Ovary (tissue), 9 donors: ENCODE data around the gene MCM3AP. TPM values are rescaled to one million over a fixed set of nuclear protein-coding genes. Genes with fewer than 3 reads are reported as not detected.
"Not testable (repeated sequence)": the region's sequence is repeated elsewhere in the genome, so short reads cannot be mapped to it uniquely, and the experiment has no call there.

Experiments
- DNase-seq, 5 donors: peaks; one replicate each; pipeline ENCODE4 v3.0.0-alpha.2; 2019 to 2020
- H3K27ac ChIP-seq, 2 donors: fragments of 200-600 bp; one replicate each; pipeline versions ENCODE4 v1.5.1 to v1.8.0; 2019 to 2022
- H3K27me3 ChIP-seq: fragments of 200-600 bp; one replicate; pipeline ENCODE4 v1.8.0; 2022
- H3K36me3 ChIP-seq: fragments of 200-600 bp; sonication (generic); one replicate; pipeline ENCODE4 v1.5.1; 2019
- H3K4me1 ChIP-seq: one replicate; pipeline ENCODE4 v1.8.1; 2013; ENCODE audit warnings: mild to moderate bottlenecking, moderate library complexity; ENCODE audit not compliant: insufficient read depth
- H3K4me3 ChIP-seq: fragments of 200-600 bp; sonication (generic); one replicate; pipeline ENCODE4 v1.5.1; 2017
- H3K9me3 ChIP-seq, 2 donors: fragments of 200-600 bp in 1 of 2; sonication (generic) in 1 of 2; one replicate each; pipeline versions ENCODE4 v1.5.1 to v1.8.1; 2013 to 2019; ENCODE audit warnings: mild to moderate bottlenecking in 1 of 2, moderate library complexity in 1 of 2
- CTCF ChIP-seq, 3 donors: fragments of 450-650 bp in 2 of 3; fragments of 200-600 bp in 1 of 3; IDR thresholded peaks; one replicate each; pipeline versions ENCODE4 v1.5.1 to v1.8.0; 2016 to 2022; ENCODE audit warnings: antibody characterized with exemption in 3 of 3, mild to moderate bottlenecking in 1 of 3
- EP300 ChIP-seq: sonication (generic); formaldehyde crosslinking; IDR thresholded peaks from one replicate; pipeline ENCODE4 v1.6.1; 2017; ENCODE audit warnings: antibody characterized with exemption
- POLR2A ChIP-seq: fragments of 450-650 bp; IDR thresholded peaks from one replicate; pipeline ENCODE4 v1.6.1; 2017; ENCODE audit warnings: antibody characterized with exemption, mild to moderate bottlenecking, moderate library complexity
- WGBS, 3 donors: extraction: QIAGEN DNeasy Blood & Tissue Kit in 1 of 3; methylation state at CpG; one replicate each; pipeline versions ENCODE4 v1.1.5 to v1.1.7; 2013 to 2017; 5-methylcytosine and 5-hydroxymethylcytosine counted together
- intact Hi-C, 4 donors: fragments of 100-400 bp; cut with DNase I; formaldehyde crosslinking; loops; one replicate each; pipeline versions ENCODE4 v1.11.0 to v1.15.1; 2022 to 2023
- polyA plus RNA-seq, 2 donors: library from polyadenylated mRNA; stranded (reverse); fragments of 200-250 nt in 1 of 2; fragments of 350-450 nt in 1 of 2; fragmentation: Illumina TruSeq in 1 of 2; extraction: RNeasy Lipid Tissue Mini Kit (QIAGEN cat#74804) in 1 of 2; gene quantifications; one replicate each; pipeline ENCODE4 v1.2.3, GENCODE V29; 2013 to 2014
- total RNA-seq, 7 donors: library from RNA; depleted of rRNA in 2 of 7; stranded (reverse); fragments of >200 nt in 2 of 7; fragmentation: NEBNext Ultra II Directional in 3 of 7; extraction: Animal tissue kit (Norgen Biotek cat#: 25700) in 3 of 7; gene quantifications; one replicate each; pipeline versions ENCODE4 v1.1.0 to v1.2.4, GENCODE V29; 2016 to 2023
- donor health status: DM: no; HTN: no; CAD: no; lungs with moderate emphysema.
- donor health status: DM: no; HTN: no; CAD: no.
- donor health status: Bipolar disorder and iron deficiency.
- donor health status: DM: yes; HTN: yes; CAD: no.
- donor health status: DM: no; HTN: no; CAD: no.
- donor health status: DM: yes; HTN: yes; CAD: no.

MCM3AP gene
- total and polyA plus RNA-seq, 9 donors, result 35.9 to 89.3 (median 70.3) TPM

GRCh38 chr21:46314441-46315020, 29.1 kb upstream of the MCM3AP start:
- Histone ChIP-seq H3K4me3 (no peak overlapping the region), H3K27me3 (no peaks in the 10 kb centered on the region), H3K27ac (no peak overlapping the region), H3K4me1 (no peaks in the 10 kb centered on the region), H3K9me3 (no peaks in the 10 kb centered on the region), H3K36me3 (no peaks in the 10 kb centered on the region)
- no peak for DNase-seq
- intact Hi-C loops, result no loop called here
- no peak for TF ChIP-seq CTCF (IDR thresholded peaks at IDR 0.05)
- no peak for TF ChIP-seq EP300
- no peak for TF ChIP-seq POLR2A
- WGBS, 3 donors, result 91 to 92% (median 91%) methylated on average over 22 of the region's 22 CpGs

GRCh38 chr21:46312949-46313348, 27.5 kb upstream of the MCM3AP start:
- H3K27me3 ChIP-seq, result no peaks in the 10 kb centered on the region
- no peak for DNase-seq
- no peak overlapping the region for H3K4me3 ChIP-seq
- no peaks in the 10 kb centered on the region for H3K36me3 ChIP-seq
- intact Hi-C loops, result no loop called here
- H3K4me1 ChIP-seq, result no peaks in the 10 kb centered on the region
- WGBS, 3 donors, result 92 to 95% (median 95%) methylated on average over 5 of the region's 5 CpGs
- no peaks in the 10 kb centered on the region for H3K9me3 ChIP-seq
- H3K27ac ChIP-seq, result no peak overlapping the region
- TF ChIP-seq CTCF (IDR thresholded peaks at IDR 0.05) (no peak), EP300 (no peak), POLR2A (no peak)

- H3K27ac ChIP-seq, result no peak overlapping the region
- no peaks in the 10 kb centered on the region for H3K4me1 ChIP-seq
- no peak overlapping the region for H3K4me3 ChIP-seq
- H3K36me3 ChIP-seq, result no peaks in the 10 kb centered on the region
- intact Hi-C loops, result no loop called here
- H3K27me3 ChIP-seq, result no peaks in the 10 kb centered on the region
- no peaks in the 10 kb centered on the region for H3K9me3 ChIP-seq
- no peak for DNase-seq
- TF ChIP-seq EP300 (no peak), POLR2A (no peak), CTCF (IDR thresholded peaks at IDR 0.05) (no peak)
Observed at GRCh38 chr21:46311568-46311967, 26.2 kb upstream of the MCM3AP start.

GRCh38 chr21:46310260-46310659, 24.8 kb upstream of the MCM3AP start:
- intact Hi-C loops, result not testable (repeated sequence)

GRCh38 chr21:46308431-46308830, 23.0 kb upstream of the MCM3AP start:
- no peak overlapping the region for H3K27ac ChIP-seq
- no peaks in the 10 kb centered on the region for H3K4me1 ChIP-seq
- H3K9me3 ChIP-seq, result no peaks in the 10 kb centered on the region
- WGBS, 3 donors, result 92 to 98% (median 94%) methylated on average over 2 of the region's 2 CpGs
- H3K27me3 ChIP-seq, result no peaks in the 10 kb centered on the region
- no peak for DNase-seq
- no peak overlapping the region for H3K4me3 ChIP-seq
- intact Hi-C loops, result no loop called here
- no peak for TF ChIP-seq POLR2A
- no peak for TF ChIP-seq EP300
- TF ChIP-seq CTCF (IDR thresholded peaks at IDR 0.05), result no peak
- no peaks in the 10 kb centered on the region for H3K36me3 ChIP-seq

More at GRCh38 chr21:46310260-46310659, 24.8 kb upstream of the MCM3AP start:
- not testable (repeated sequence) for H3K36me3 ChIP-seq, H3K9me3 ChIP-seq, H3K27me3 ChIP-seq, H3K27ac ChIP-seq, H3K4me1 ChIP-seq, DNase-seq, H3K4me3 ChIP-seq
- 95 to 97% (median 97%) methylated on average over 8 of the region's 8 CpGs for WGBS, 3 donors
